Measurements from ENCODE around the gene TMEM150B.

DNA sequence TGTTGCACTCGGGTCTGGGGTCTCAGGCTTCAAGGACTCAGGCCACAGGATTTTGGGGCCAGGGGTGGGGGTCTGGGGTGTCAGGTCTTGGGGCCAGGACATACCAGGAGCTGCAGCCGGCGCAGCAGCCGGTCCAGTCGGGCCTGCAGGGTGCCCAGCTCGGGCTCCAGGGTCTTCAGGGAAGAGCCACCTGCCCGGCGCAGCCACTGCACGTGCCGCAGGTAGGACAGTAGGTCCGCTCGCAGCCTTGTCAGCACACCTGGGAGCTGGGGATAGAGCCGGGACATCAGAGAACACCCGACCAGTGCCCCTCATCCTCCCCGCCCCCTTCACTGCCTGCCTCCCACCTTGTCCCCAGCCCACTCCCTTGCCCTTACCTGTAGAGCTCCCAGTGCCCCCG lies 43.0 kb upstream of the TMEM150B start:
- TF ChIP-seq, protein P1, sequence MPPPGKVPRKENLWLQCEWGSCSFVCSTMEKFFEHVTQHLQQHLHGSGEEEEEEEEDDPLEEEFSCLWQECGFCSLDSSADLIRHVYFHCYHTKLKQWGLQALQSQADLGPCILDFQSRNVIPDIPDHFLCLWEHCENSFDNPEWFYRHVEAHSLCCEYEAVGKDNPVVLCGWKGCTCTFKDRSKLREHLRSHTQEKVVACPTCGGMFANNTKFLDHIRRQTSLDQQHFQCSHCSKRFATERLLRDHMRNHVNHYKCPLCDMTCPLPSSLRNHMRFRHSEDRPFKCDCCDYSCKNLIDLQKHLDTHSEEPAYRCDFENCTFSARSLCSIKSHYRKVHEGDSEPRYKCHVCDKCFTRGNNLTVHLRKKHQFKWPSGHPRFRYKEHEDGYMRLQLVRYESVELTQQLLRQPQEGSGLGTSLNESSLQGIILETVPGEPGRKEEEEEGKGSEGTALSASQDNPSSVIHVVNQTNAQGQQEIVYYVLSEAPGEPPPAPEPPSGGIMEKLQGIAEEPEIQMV (tag; conservative IDR thresholded peaks at IDR 0.05; ENCODE audit: low read depth), result no peak
- TF ChIP-seq ZNF121 (CRISPR knock-in tag; conservative IDR thresholded peaks at IDR 0.05) (no peak), XRCC5 (IDR thresholded peaks at IDR 0.05; ENCODE audit: low read depth, low read length) (no peak)

Measured in K562 (cell line).